ENCODE data around the gene MAP4K3. TPM values are rescaled to one million over a fixed set of nuclear protein-coding genes. Genes with fewer than 3 reads are reported as not detected.

Gene MAP4K3
- total and polyA plus RNA-seq, 9 of the 15 experiments (the other 6 are each of a cell fraction or from before 2014, with no cell fraction given) = 3.1 to 30.0 (median 16.9) TPM

GRCh38 chr2:39409697-39410389, 27.2 kb downstream of the MAP4K3 start (continued):
- TF ChIP-seq MEF2A (IDR thresholded peaks at IDR 0.05; ENCODE audit: control insufficient read depth, low read depth, low read length) = no peak
- no peak for TF ChIP-seq EP400 (IDR thresholded peaks at IDR 0.05)
- no peak for TF ChIP-seq TFE3 (CRISPR knock-in tag; IDR thresholded peaks at IDR 0.05)
- TF ChIP-seq JUND (IDR thresholded peaks at IDR 0.05; ENCODE audit: borderline replicate concordance, low read depth, low read length) = no peak
- no peak for TF ChIP-seq JUND (tag; IDR thresholded peaks at IDR 0.05; ENCODE audit: borderline replicate concordance, low read depth, low read length)
- no peak for TF ChIP-seq SMAD1 (IDR thresholded peaks at IDR 0.05; ENCODE audit: low read depth, low read length, partially characterized antibody)
- no peak for TF ChIP-seq NR0B1 (IDR thresholded peaks at IDR 0.05; ENCODE audit: partially characterized antibody)
- TF ChIP-seq ZNF316 (IDR thresholded peaks at IDR 0.05) = no peak
- no peak for TF ChIP-seq ZEB2 (IDR thresholded peaks at IDR 0.05)
- no peak for TF ChIP-seq ETV5 (CRISPR knock-in tag; IDR thresholded peaks at IDR 0.05; ENCODE audit: low read depth)
- TF ChIP-seq KAT7 (CRISPR knock-in tag; IDR thresholded peaks at IDR 0.05; ENCODE audit: borderline replicate concordance) = no peak
- TF ChIP-seq ZNF24 (IDR thresholded peaks at IDR 0.05) = no peak
- no peak for TF ChIP-seq WHSC1 (IDR thresholded peaks at IDR 0.05; ENCODE audit: low read length)
- no peak for TF ChIP-seq CHD4 (IDR thresholded peaks at IDR 0.05; ENCODE audit: insufficient read depth, insufficient replicate concordance, low read depth, low read length, poor library complexity, severe bottlenecking)
- no peak for TF ChIP-seq ZNF124 (CRISPR knock-in tag; IDR thresholded peaks at IDR 0.05)
- no peak for TF ChIP-seq ESRRA (IDR thresholded peaks at IDR 0.05; ENCODE audit: borderline replicate concordance, low read depth)
- 0 out of 4 replicates have a peak, but pooled peaks of 1 of the 2 experiments have one; percentile 2 for TF ChIP-seq RAD21 (CRISPR knock-in tag; conservative IDR thresholded peaks at IDR 0.05 in 1 of 2, IDR thresholded peaks at IDR 0.05 in 1 of 2)
- no peak for TF ChIP-seq TCFL5 (CRISPR knock-in tag; conservative IDR thresholded peaks at IDR 0.05)
- TF ChIP-seq NCOA2 (IDR thresholded peaks at IDR 0.05; ENCODE audit: partially characterized antibody in 2 of 2) = no peak
- no peak for TF ChIP-seq CBFB (CRISPR knock-in tag; IDR thresholded peaks at IDR 0.05)
- no peak for TF ChIP-seq ZSCAN29 (IDR thresholded peaks at IDR 0.05)
- TF ChIP-seq RB1 (IDR thresholded peaks at IDR 0.05; ENCODE audit: low read depth) = no peak
- no peak for TF ChIP-seq PTTG1 (tag; IDR thresholded peaks at IDR 0.05; ENCODE audit: low read depth)
- no peak for TF ChIP-seq ZSCAN32 (CRISPR knock-in tag; IDR thresholded peaks at IDR 0.05)
- no peak for TF ChIP-seq ZFP30 (CRISPR knock-in tag; IDR thresholded peaks at IDR 0.05; ENCODE audit: borderline replicate concordance)
- TF ChIP-seq GABPA (tag; conservative IDR thresholded peaks at IDR 0.05; ENCODE audit: low read depth) = no peak
- no peak for TF ChIP-seq CBX8 (IDR thresholded peaks at IDR 0.05; ENCODE audit: borderline replicate concordance, extremely low read depth, low read depth, low read length, poor library complexity, severe bottlenecking)
